Panc1 (cell line): Measurements from ENCODE around the gene PGA3. TPM values are rescaled to one million over a fixed set of nuclear protein-coding genes. Genes with fewer than 3 reads are reported as not detected.
"Not testable (repeated sequence)": the region's sequence is repeated elsewhere in the genome, so short reads cannot be mapped to it uniquely, and the experiment has no call there.

Source experiments
- ATAC-seq: fragments of 200-7000 bp; cut with Tn5 transposase; 2 replicates; pipeline ENCODE4 v1.9.1; 2020; ENCODE audit warnings: mild to moderate bottlenecking, moderate library complexity
- BruUV-seq: library from RNA; stranded (reverse); fragments of 400-500 nt; replicated peaks from 2 replicates; lab custom pipeline; 2021; lab: Mats Ljungman, UMichigan
- CTCF ChIA-PET: fragments of 300-600 bp; sonication (Branson Sonifier 250); formaldehyde crosslinking; loops from one replicate; lab custom pipeline; 2022; ENCODE audit warnings: antibody characterized with exemption; lab: Charles Lee
- POLR2A ChIA-PET: fragments of 300-600 bp; sonication (Branson Sonifier 250); formaldehyde crosslinking; loops from one replicate; lab custom pipeline; 2022; ENCODE audit warnings: antibody characterized with exemption; lab: Charles Lee
- DNase-seq: peaks from one replicate; pipeline ENCODE4 v3.0.0-alpha.2; 2010; ENCODE audit warnings: low read depth, low spot score
- H3K27ac ChIP-seq: 2 replicates; pipeline ENCODE4 v1.5.1; 2011; ENCODE audit warnings: mild to moderate bottlenecking, low read length, inconsistent platforms
- H3K27me3 ChIP-seq: fragments of 200-500 bp; sonication (Bioruptor generic); 2 replicates; pipeline ENCODE4 v1.6.0; 2014; ENCODE audit warnings: low read length, inconsistent platforms; ENCODE audit not compliant: control insufficient read depth, insufficient read depth
- H3K36me3 ChIP-seq: fragments of 200-500 bp; sonication (Bioruptor generic); 2 replicates; pipeline ENCODE4 v1.5.1; 2014; ENCODE audit warnings: inconsistent platforms, mild to moderate bottlenecking, low read length, moderate library complexity; ENCODE audit not compliant: control insufficient read depth, insufficient read depth
- H3K4me1 ChIP-seq: 2 replicates; pipeline ENCODE4 v1.5.1; 2011; ENCODE audit warnings: inconsistent platforms, mild to moderate bottlenecking, low read length, moderate library complexity; ENCODE audit not compliant: control insufficient read depth, insufficient read depth
- H3K4me3 ChIP-seq, 2 experiments: 2 replicates each; pipeline ENCODE4 v1.5.1; 2011 to 2012; ENCODE audit warnings: low read depth in 2 of 2, low read length in 2 of 2, mild to moderate bottlenecking in 2 of 2, inconsistent platforms in 1 of 2, moderate library complexity in 1 of 2
- H3K9me3 ChIP-seq: fragments of 200-500 bp; sonication (Bioruptor generic); 2 replicates; pipeline ENCODE4 v1.5.1; 2014; ENCODE audit warnings: low read depth, mild to moderate bottlenecking, inconsistent platforms, low read length, moderate library complexity; ENCODE audit not compliant: control insufficient read depth, insufficient read depth
- in situ Hi-C: cut with HindIII; loops from 2 replicates; pipeline ENCODE4 v1.10.0; 2016; ENCODE audit warnings: low sequenced_read_pairs, low pct_unique_long_range_greater_than_20kb
- intact Hi-C: fragments of 100-400 bp; cut with micrococcal nuclease; formaldehyde crosslinking; loops from one replicate; pipeline ENCODE4 v1.10.0; 2022; ENCODE audit not compliant: unreplicated experiment
- total RNA-seq: library from RNA; stranded (reverse); gene quantifications from one replicate; pipeline ENCODE4 v1.2.1, GENCODE V29; 2021; ENCODE audit not compliant: unreplicated experiment

PGA3 gene
- total RNA-seq, 1 experiment from 2014 or later, result not detected

DNA sequence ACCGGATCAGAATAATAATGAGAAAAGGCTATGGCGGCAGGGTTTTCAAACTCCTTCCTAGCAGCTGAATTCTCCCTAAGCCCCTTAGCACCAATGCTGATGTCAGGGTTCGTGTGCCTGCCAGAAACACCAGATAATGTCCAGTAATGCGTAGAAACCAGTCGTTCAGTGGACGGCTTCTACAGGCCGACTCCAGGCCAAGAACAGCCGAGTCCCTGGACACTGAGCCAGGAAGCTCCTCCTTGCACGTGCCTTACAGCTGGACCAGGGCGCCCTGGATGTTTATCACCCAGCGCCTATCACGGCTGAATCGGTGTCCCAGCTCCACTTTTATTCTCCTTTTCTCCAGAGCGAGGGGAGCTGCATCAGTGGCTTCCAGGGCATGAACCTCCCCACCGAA is 27.7 kb downstream of the PGA3 start:
- intact Hi-C loops, H3K27me3 ChIP-seq, H3K4me3 ChIP-seq, ATAC-seq, in situ Hi-C loops, H3K27ac ChIP-seq, BruUV-seq, H3K9me3 ChIP-seq, H3K36me3 ChIP-seq, H3K4me1 ChIP-seq, CTCF ChIA-PET, POLR2A ChIA-PET, DNase-seq: not testable (repeated sequence)

DNA sequence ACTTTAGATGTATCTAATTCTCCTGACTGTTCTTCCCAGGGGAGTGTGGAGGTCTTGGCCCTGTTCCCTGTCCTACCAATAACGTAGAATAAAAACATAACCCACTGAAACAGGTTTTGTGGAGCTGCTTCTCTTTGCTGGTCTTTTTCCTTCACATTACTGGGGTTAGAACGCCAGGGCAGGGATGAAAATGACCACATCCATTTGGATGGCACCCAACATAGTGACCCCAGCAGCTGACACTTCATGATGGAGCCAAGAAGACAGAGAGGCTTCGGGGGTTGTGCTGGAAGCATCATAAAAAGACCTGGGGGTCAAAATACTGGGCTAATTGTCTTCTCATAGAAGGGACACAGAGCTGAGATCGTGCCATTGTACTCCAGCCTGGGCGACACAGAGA is 28.3 kb downstream of the PGA3 start:
- H3K4me1 ChIP-seq, BruUV-seq, ATAC-seq, H3K27me3 ChIP-seq, in situ Hi-C loops, H3K4me3 ChIP-seq, POLR2A ChIA-PET, H3K36me3 ChIP-seq, DNase-seq, H3K9me3 ChIP-seq, CTCF ChIA-PET, intact Hi-C loops, H3K27ac ChIP-seq: not testable (repeated sequence)

DNA sequence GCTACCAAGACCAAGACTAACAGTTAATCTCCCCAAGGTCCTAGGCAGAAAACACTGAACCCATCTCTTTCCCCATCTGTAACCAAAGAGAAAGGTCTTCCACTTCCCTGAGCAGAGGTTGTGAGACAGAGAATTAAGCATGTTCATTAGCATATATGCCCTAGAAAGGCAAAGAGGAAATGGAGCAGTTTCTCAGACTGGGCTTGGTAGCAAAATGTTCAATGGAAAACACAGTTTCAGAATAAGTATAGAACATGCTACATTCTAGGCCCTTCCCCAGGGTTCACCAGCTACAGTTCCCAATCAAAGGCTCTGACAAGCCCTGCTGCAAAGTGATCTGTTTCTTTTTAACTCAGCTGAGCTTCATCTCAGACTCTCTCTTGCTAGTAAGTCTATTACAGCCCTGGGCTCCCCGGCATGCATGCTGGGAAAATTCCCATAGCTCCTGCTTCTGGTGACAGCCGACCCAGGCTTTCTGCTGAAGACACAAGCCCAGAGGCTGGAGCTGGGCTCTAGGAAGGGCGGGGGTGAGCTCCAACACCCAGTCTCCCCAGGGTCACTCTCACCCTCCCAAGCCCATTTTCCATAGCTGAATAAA is 29.3 kb downstream of the PGA3 start:
- in situ Hi-C loops, BruUV-seq, H3K4me1 ChIP-seq, CTCF ChIA-PET, ATAC-seq, H3K9me3 ChIP-seq, DNase-seq, H3K27me3 ChIP-seq, intact Hi-C loops, H3K27ac ChIP-seq, H3K4me3 ChIP-seq, POLR2A ChIA-PET, H3K36me3 ChIP-seq: not testable (repeated sequence)

DNA sequence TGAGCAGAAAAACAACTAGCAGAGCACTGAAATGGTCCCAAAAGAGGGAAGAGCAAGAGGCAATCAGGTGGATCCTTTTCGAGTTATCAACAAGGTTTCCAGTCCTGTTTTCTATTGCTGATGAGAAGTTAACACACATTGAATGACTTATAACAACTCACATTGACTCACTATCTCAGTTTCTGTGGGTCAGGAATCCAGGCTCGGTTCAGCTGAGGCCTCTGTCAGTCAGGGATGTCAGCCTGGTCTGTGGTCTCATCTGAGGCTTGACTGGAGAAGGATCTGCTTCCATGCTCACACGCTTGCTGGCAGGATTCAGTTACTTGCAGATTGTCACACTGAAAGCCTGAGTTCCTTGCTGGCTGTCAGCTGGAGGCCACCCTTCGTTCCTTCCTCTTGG is 33.8 kb downstream of the PGA3 start:
- H3K36me3 ChIP-seq, CTCF ChIA-PET, POLR2A ChIA-PET, H3K27ac ChIP-seq, intact Hi-C loops, H3K4me1 ChIP-seq, H3K4me3 ChIP-seq, BruUV-seq, ATAC-seq, H3K27me3 ChIP-seq, DNase-seq, H3K9me3 ChIP-seq, in situ Hi-C loops: not testable (repeated sequence)

DNA sequence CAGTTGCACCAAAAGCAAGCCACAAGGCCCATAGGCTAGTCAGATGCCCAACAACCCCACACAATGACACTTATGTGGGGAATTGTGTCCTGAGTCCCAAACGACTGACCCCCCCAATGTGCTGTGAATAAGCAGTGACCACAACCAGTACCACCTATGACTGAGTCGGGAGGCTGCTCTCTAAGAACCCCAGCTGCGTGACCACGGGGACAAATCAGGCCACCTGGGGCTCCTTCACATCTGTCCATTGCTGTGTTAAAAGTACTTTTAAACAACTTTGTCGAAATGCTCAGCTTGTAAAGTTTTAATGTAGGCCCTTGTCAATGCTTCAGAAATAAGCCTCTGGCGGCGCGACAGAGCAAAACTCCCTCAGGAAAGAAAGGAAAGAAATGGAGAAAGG is 37.0 kb downstream of the PGA3 start:
- POLR2A ChIA-PET, result not testable (repeated sequence)

DNA sequence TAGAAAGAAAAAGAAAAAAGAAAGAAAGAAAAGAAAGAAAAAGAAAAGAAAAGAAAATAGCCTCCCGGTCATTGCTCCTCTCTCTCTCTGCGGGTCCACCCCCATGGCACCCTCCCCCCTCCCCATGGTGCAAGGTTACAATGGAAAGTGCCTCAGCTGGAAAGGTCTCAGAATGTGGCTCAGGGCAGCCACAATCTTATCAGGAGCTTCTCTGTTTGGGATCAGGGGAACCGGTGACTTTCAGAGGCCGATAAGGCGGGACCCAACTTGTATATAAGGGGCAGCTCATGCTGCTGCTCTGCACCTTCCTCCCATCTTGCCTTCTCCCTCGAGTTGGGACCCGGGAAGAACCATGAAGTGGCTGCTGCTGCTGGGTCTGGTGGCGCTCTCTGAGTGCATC is 37.6 kb downstream of the PGA3 start, which contains the start of gene PGA5:
PGA5 (plus strand) TSS at position 301 of the 400 bp plus-strand sequence; CDS start at position 353, 52 bp downstream.
- H3K36me3 ChIP-seq, H3K27ac ChIP-seq, intact Hi-C loops, H3K9me3 ChIP-seq, ATAC-seq, CTCF ChIA-PET, in situ Hi-C loops, H3K4me3 ChIP-seq, H3K4me1 ChIP-seq, BruUV-seq, H3K27me3 ChIP-seq, POLR2A ChIA-PET, DNase-seq: not testable (repeated sequence)

More for the DNA sequence above, 37.0 kb downstream of the PGA3 start:
- CTCF ChIA-PET, in situ Hi-C loops, H3K27me3 ChIP-seq, BruUV-seq, H3K4me3 ChIP-seq, intact Hi-C loops, ATAC-seq, H3K27ac ChIP-seq, H3K9me3 ChIP-seq, H3K36me3 ChIP-seq, H3K4me1 ChIP-seq, DNase-seq: not testable (repeated sequence)

DNA sequence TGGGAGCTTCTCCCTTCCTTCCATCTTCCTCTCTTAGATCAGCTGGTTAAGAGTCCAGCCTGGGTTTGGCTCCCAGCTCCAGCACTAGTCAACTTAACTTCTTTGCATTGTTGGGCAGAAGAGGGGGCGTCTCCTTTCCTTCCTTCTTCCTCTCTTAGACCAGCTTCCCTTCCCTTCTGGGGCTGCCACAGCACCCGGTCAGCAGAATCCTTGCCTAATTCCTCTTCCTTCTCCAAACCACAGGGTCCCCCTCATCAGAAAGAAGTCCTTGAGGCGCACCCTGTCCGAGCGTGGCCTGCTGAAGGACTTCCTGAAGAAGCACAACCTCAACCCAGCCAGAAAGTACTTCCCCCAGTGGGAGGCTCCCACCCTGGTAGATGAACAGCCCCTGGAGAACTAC is 38.2 kb downstream of the PGA3 start:
- H3K27ac ChIP-seq, POLR2A ChIA-PET, DNase-seq, H3K36me3 ChIP-seq, H3K9me3 ChIP-seq, in situ Hi-C loops, CTCF ChIA-PET, H3K4me3 ChIP-seq, BruUV-seq, intact Hi-C loops, ATAC-seq, H3K4me1 ChIP-seq, H3K27me3 ChIP-seq: not testable (repeated sequence)
